Caco-2 (cell line): ENCODE results near the gene CRP. TPM values are rescaled to one million over a fixed set of nuclear protein-coding genes. Genes with fewer than 3 reads are reported as not detected.

Experiments
- BruUV-seq: library from RNA; stranded (reverse); fragments of 400-500 nt; replicated peaks from 2 replicates; lab custom pipeline; 2021; lab: Mats Ljungman, UMichigan
- CTCF ChIA-PET: fragments of 300-600 bp; sonication (Branson Sonifier 250); formaldehyde crosslinking; loops from one replicate; lab custom pipeline; 2022; ENCODE audit warnings: antibody characterized with exemption; lab: Charles Lee
- POLR2A ChIA-PET: fragments of 300-600 bp; sonication (Branson Sonifier 250); formaldehyde crosslinking; loops from one replicate; lab custom pipeline; 2022; ENCODE audit warnings: antibody characterized with exemption; lab: Charles Lee
- DNase-seq, 2 experiments: peaks; one replicate each; pipeline versions ENCODE4 v3.0.0 to v3.0.0-alpha.2; 2020 to 2022
- H3K27me3 ChIP-seq: replicated peaks from 2 replicates; pipeline ENCODE4 v1.6.0; 2011; ENCODE audit warnings: low read length; ENCODE audit not compliant: control insufficient read depth, insufficient read depth
- H3K36me3 ChIP-seq: 2 replicates; pipeline ENCODE4 v1.5.1; 2011; ENCODE audit warnings: low read length; ENCODE audit not compliant: control insufficient read depth, insufficient read depth
- H3K4me1 ChIP-seq: fragments of 250-450 bp; sonication (Bioruptor Pico); 2 replicates; pipeline ENCODE4 v1.5.1; 2020; ENCODE audit warnings: mild to moderate bottlenecking
- H3K4me3 ChIP-seq: 2 replicates; pipeline ENCODE4 v1.5.1; 2011; ENCODE audit warnings: low read depth, mild to moderate bottlenecking, control low read depth, low read length
- H3K9me3 ChIP-seq: fragments of 250-450 bp; sonication (Bioruptor Pico); 2 replicates; pipeline ENCODE4 v1.5.1; 2020; ENCODE audit warnings: mild to moderate bottlenecking, moderate library complexity
- H3K27ac Mint-ChIP-seq: one replicate; pipeline ENCODE4 v1.8.0; 2022; ENCODE audit warnings: mixed read lengths; ENCODE audit not compliant: unreplicated experiment
- H3K27me3 Mint-ChIP-seq: one replicate; pipeline ENCODE4 v1.8.0; 2022; ENCODE audit warnings: mixed read lengths; ENCODE audit not compliant: insufficient read depth, unreplicated experiment
- H3K36me3 Mint-ChIP-seq: one replicate; pipeline ENCODE4 v1.8.0; 2022; ENCODE audit warnings: mild to moderate bottlenecking, mixed read lengths; ENCODE audit not compliant: insufficient read depth, unreplicated experiment
- H3K4me1 Mint-ChIP-seq: one replicate; pipeline ENCODE4 v1.8.0; 2022; ENCODE audit warnings: low read depth, mixed read lengths; ENCODE audit not compliant: unreplicated experiment
- H3K4me3 Mint-ChIP-seq: one replicate; pipeline ENCODE4 v1.8.0; 2022; ENCODE audit warnings: mild to moderate bottlenecking, moderate library complexity, mixed read lengths; ENCODE audit not compliant: unreplicated experiment
- H3K9me3 Mint-ChIP-seq: one replicate; pipeline ENCODE4 v1.8.0; 2022; ENCODE audit warnings: mixed read lengths; ENCODE audit not compliant: unreplicated experiment
- CTCF ChIP-seq, 2 experiments: fragments of 200-600 bp in 1 of 2; IDR thresholded peaks; 1 replicate in 1 of 2; 2 replicates in 1 of 2; pipeline versions ENCODE4 v1.5.1 to v1.8.0; 2011 to 2022; ENCODE audit warnings: antibody characterized with exemption in 1 of 2, control low read depth in 1 of 2, inconsistent platforms in 1 of 2, low read depth in 1 of 2, low read length in 1 of 2, mild to moderate bottlenecking in 1 of 2, moderate library complexity in 1 of 2; ENCODE audit not compliant: insufficient read depth in 1 of 2, severe bottlenecking in 1 of 2, unreplicated experiment in 1 of 2
- intact Hi-C: fragments of 100-400 bp; cut with micrococcal nuclease; formaldehyde crosslinking; loops from one replicate; pipeline ENCODE4 v1.10.0; 2022; ENCODE audit not compliant: unreplicated experiment
- total RNA-seq: library from RNA; stranded (reverse); gene quantifications from 2 replicates; pipeline ENCODE4 v1.2.3, GENCODE V29; 2022

The CRP gene
- total RNA-seq, 1 experiment from 2014 or later = not detected

GRCh38 chr1:159748370-159748769, 34.0 kb upstream of the CRP start:
- Mint-ChIP-seq H3K27ac (no peak overlapping the region), H3K27me3 (peaks cover 5% of the 10 kb centered on the region), H3K9me3 (no peaks in the 10 kb centered on the region), H3K4me1 (no peaks in the 10 kb centered on the region), H3K4me3 (no peak overlapping the region), H3K36me3 (no peaks in the 10 kb centered on the region)
- BruUV-seq = no TSS peak
- ChIA-PET CTCF (no interaction called here), POLR2A (no interaction called here)
- TF ChIP-seq CTCF (IDR thresholded peaks at IDR 0.05; ENCODE audit: insufficient read depth in 1 of 2, low read depth in 1 of 2, low read length in 1 of 2, severe bottlenecking in 1 of 2, unreplicated experiment in 1 of 2) = no peak
- H3K36me3 ChIP-seq = no peaks in the 10 kb centered on the region
- no peak overlapping the region for H3K4me3 ChIP-seq
- intact Hi-C loops = no loop called here
- H3K4me1 ChIP-seq = no peaks in the 10 kb centered on the region
- no peak for DNase-seq
- no peaks in the 10 kb centered on the region for H3K27me3 ChIP-seq
- H3K9me3 ChIP-seq = no peaks in the 10 kb centered on the region

GRCh38 chr1:159746666-159747065, 32.3 kb upstream of the CRP start:
- POLR2A ChIA-PET = no interaction called here
- Mint-ChIP-seq H3K27ac (no peak overlapping the region), H3K27me3 (peaks cover 5% of the 10 kb centered on the region), H3K36me3 (no peaks in the 10 kb centered on the region), H3K4me3 (no peak overlapping the region), H3K4me1 (no peaks in the 10 kb centered on the region), H3K9me3 (no peaks in the 10 kb centered on the region)
- intact Hi-C loops = no loop called here
- CTCF ChIA-PET = no interaction called here
- no peaks in the 10 kb centered on the region for H3K9me3 ChIP-seq
- H3K36me3 ChIP-seq = no peaks in the 10 kb centered on the region
- no TSS peak for BruUV-seq
- H3K27me3 ChIP-seq = no peaks in the 10 kb centered on the region
- H3K4me3 ChIP-seq = no peak overlapping the region
- no peak for DNase-seq
- H3K4me1 ChIP-seq = no peaks in the 10 kb centered on the region
- TF ChIP-seq CTCF (IDR thresholded peaks at IDR 0.05; ENCODE audit: insufficient read depth in 1 of 2, low read depth in 1 of 2, low read length in 1 of 2, severe bottlenecking in 1 of 2, unreplicated experiment in 1 of 2) = no peak

DNA sequence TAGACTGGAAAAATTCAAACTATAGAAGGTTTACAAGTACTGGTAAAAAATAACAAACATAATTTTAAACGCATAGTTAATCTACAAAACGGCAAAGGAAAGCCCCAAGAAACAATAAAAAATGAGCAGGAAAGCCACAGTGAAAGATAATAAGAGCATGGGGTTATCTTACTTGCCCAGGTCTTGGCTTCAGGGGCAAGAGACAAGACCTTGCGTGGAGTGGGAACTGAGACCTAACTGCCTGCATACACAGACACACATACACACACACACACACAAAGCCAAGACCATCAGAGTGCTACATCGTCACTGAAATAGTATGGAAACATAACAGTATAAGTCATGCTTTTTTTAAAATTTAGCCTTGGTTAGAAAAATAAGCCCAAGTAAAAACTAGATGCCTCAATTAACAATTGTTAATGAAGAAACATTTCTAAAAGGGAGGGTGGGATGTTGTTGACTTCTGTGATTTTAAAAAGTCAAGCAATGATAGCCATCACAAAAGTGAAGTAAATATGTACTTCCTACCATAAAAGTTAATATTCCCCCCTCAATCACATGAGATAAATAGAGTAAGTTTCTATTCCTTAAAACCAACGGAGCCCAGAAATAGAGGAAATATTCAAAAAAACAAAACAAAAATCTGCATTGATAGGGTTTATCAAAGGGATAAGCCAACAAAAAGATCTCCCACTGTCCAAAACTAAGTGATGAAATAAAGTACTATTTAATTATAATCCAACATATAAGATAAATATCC, 29.4 kb upstream of the CRP start:
- intact Hi-C loops = no loop called here
- Histone ChIP-seq H3K4me1 (no peaks in the 10 kb centered on the region), H3K36me3 (no peaks in the 10 kb centered on the region), H3K4me3 (no peak overlapping the region), H3K9me3 (no peaks in the 10 kb centered on the region), H3K27me3 (no peaks in the 10 kb centered on the region)
- Mint-ChIP-seq H3K27ac (no peak overlapping the region), H3K4me3 (no peak overlapping the region), H3K4me1 (no peaks in the 10 kb centered on the region), H3K36me3 (no peaks in the 10 kb centered on the region), H3K9me3 (no peaks in the 10 kb centered on the region), H3K27me3 (peaks cover 5% of the 10 kb centered on the region)
- ChIA-PET POLR2A (no interaction called here), CTCF (no interaction called here)
- DNase-seq = no peak
- no peak for TF ChIP-seq CTCF (IDR thresholded peaks at IDR 0.05; ENCODE audit: insufficient read depth in 1 of 2, low read depth in 1 of 2, low read length in 1 of 2, severe bottlenecking in 1 of 2, unreplicated experiment in 1 of 2)
- BruUV-seq = no TSS peak
